ENCODE results near the gene S1PR2.
"Not testable (repeated sequence)": the region's sequence is repeated elsewhere in the genome, so short reads cannot be mapped to it uniquely, and the experiment has no call there.

The S1PR2 gene

DNA sequence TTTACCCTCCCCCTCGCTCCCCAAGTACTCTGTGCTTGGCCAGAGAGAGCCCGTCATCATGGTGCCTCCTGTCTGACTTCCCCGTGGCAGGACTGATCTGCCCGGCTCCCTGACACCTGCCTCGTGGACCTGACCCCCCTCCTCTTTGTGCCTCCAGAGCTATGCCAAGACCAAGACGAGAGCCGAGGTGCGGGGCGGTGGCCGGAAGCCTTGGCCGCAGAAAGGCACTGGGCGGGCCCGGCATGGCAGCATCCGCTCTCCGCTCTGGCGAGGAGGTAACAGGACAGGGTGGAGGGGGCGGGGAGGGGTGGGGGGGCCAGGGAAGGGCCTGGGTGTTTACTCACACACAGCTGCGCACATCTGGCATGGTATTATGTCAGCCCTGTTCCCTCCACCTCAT is 25.4 kb upstream of the S1PR2 start:
- DNase-seq (ENCODE audit: low read depth, low spot score) = no peak
- H3K4me3 ChIP-seq (ENCODE audit: low read length) = no peak overlapping the region

DNA sequence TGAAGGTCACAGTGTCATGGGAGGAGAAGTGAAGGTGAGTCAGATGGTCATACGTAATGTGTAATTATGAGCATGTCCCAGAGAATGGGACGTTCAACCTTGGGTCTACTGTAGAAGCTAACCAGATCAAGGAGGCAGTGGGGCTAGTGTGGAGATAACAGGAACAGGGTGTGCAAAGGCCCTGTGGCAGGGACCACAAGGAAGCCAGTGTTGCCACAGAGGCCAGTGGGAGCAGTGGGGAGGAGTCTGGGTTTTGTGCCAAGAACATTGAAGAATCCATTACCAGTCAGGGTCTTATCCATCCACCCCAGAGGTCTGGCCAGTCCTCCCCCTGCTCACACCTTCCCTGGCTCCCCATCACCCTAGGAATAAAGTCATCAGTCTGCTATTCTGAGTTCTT is 24.2 kb upstream of the S1PR2 start:
- DNase-seq (ENCODE audit: low read depth, low spot score) = no peak
- no peak overlapping the region for H3K4me3 ChIP-seq (ENCODE audit: low read length)

DNA sequence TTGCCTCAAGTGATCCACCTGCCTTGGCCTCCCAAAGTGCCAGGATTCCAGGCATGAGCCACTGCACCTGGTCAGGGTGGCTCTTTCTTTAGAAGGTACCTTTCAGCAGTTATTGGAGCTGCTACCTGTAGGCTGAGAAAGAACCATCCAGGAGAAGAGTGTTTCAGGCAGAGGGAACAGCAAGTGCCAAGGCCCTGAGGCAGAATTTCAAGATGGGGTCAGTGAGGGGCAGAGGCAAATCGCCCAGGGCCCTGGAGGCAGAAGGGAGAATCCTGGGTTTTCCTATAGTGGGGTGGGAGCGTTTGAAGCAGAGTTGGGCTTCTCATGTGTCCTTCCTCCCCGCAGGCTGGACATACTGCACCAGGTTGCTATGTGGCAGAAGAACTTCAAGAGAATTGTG is 23.1 kb upstream of the S1PR2 start:
- no peak for DNase-seq (ENCODE audit: low read depth, low spot score)

DNA sequence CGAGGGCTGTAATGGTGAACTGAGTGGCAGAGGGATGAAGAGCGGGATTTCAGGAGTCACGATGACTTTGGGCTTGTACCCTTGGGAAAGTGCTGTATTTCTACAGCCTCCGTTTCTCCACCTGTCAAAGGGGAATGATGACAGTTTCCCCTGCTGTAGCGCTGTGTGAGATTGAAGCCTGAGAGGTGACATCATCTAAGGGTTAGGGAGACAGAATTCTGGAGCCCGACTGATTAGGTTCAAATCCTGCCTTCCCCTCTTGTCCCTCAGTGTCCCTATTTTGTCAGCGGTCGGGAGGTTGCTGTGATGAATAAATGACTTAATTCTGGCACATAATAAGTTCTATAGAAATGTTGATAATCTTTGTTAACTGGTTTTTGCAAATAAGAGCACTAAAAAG is 21.6 kb upstream of the S1PR2 start:
- H3K4me3 ChIP-seq (ENCODE audit: low read length) = peak overlapping the region; percentile 94
- no peak for DNase-seq (ENCODE audit: low read depth, low spot score)

More for the DNA sequence above, 23.1 kb upstream of the S1PR2 start:
- no peak overlapping the region for H3K4me3 ChIP-seq (ENCODE audit: low read length)

DNA sequence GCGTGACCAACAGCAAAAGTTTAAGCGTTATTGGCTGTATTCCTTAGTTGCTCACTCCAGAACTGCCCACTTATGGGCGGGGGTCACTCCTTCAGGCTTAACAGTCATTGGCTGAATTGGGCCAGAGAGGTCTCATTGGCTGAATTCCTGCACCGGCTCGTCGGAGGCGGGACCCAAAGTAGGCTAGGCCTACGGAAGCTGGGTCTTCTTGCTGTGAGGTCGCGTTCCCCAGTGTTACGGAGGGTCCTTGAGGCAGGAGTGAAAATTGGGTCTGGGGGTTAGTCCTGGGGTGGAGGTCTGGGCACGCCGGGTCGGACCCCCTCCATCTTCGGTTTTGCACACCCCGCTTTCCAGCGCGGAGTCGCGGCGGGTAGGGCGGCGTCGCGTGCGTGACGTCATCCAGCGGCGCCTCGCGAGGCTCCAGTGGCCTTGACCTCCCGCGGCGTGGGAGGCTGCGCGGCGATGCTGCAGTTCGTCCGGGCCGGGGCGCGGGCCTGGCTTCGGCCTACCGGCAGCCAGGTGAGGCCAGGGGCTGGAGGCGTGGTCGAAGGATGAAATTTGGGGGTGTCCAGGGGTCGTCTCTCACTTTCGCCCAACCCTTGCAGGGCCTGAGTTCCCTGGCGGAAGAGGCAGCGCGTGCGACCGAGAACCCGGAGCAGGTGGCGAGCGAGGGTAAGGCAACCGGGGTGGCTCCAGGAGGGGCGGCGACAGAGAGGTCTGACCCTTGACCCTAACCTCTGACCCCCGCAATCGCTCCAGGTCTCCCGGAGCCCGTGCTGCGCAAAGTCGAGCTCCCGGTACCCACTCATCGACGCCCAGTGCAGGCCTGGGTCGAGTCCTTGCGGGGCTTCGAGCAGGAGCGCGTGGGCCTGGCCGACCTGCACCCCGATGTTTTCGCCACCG is 20.9 kb upstream of the S1PR2 start, which contains the start of gene MRPL4:
TSS of gene MRPL4 (plus strand) at position 423 of the 903 bp plus-strand sequence. CDS start at position 463, 40 bp downstream.
- peak; percentile 99 for DNase-seq (ENCODE audit: low read depth, low spot score)
- peak within 1 kb of the TSS; percentile 94 for H3K4me3 ChIP-seq (ENCODE audit: low read length)

DNA sequence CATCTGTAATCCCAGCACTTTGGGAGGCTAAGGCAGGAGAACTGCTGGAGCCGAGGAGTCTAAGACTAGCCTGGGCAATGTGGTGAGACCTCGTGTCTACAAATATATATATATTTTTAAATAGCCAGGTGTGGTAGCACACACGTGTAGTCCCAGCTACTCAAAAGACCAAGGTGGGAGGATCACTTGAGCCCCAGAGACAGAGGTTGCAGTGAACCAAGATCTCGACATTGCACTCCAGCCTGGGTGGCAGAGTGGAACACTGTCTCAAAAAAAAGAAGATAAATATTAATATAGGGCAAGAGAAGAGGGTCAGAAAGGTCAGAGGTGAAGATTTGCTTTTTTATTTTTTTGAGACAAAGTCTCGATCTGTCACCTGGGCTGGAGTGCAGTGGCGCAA is 15.4 kb upstream of the S1PR2 start:
- no peak overlapping the region for H3K4me3 ChIP-seq (ENCODE audit: low read length)
- DNase-seq (ENCODE audit: low read depth, low spot score) = no peak

DNA sequence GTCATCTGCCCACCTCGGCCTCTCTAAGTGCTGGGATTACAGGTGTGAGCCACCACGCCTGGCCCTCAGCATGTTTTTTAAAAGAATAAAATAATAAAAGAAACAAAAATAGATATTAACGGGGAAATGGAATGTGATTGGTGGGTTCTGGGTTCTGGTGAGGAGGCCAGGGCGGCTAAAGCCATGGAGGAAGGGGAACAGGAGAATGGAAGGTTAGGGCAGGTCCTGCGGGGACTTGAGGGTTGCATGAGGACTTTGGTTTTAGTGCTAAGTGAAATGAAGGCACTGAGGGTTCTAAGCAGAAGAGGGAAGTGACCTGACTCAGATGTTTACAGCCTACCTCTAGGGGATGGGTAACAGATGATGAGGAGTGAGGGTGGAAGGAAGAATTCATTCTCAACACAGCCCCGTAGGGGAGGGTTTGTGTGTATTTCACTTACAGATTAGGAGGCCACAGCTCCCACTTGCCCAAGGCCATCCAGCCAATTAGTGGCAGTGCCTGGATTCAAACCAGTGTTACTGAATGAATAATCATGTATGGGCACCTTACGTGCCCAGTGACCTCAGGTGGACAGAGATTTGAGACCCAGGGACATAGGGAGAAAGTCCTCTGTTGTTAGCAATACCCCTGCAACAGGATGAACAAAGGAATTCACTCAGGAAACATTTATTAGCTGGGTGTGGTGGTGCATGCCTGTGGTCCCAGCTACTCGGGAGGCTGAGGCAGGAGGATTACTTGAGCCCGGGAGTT is 14.2 kb upstream of the S1PR2 start:
- no peak for DNase-seq (ENCODE audit: low read depth, low spot score)
- H3K4me3 ChIP-seq (ENCODE audit: low read length) = no peak overlapping the region

DNA sequence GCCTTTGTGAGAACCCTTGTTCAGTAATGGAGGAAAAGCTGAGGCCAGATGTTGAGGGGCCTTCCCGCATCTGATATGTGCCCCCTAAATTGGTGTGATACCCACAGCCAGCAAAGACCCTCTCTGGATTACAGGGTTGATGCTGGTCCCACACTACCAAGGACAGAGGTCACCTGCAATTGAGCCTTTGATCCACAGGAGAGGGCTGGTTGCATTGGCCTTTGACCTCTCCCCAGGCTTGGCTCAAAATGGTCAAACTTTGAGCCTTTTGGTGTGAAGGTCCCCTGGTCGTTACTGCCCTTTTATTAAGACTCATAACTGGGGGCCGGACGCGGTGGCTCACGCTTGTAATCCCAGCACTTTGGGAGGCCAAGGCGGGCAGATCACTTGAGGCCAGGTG is 12.5 kb upstream of the S1PR2 start:
- H3K4me3 ChIP-seq (ENCODE audit: low read length) = no peak overlapping the region
- DNase-seq (ENCODE audit: low read depth, low spot score) = no peak

DNA sequence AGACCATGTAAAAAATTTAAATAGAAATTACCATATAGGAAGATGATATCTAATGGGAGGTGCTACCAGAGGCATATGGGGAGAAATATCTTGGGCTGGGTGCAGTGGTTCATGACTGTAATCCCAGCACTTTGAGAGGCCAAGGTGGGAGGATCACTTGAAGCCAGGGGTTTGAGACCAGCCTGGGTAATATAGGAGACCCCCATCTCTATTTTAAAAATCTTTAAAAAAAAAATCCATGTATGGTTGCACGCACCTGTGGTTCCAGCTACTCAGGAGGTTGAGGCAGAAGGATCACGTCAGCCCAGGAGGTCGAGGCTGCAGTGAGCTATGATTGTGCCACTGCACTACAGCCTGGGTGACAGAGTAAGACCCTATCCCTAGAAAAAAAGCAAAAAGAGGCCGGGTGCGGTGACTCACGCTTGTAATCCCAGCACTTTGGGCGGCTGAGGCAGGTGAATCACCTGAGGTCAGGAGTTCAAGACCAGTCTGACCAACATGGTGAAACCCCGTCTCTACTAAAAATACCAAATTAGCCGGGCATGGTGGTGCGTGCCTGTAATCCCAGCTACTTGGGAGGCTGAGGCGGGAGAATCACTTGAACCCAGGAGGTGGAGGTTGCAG is 10.8 kb upstream of the S1PR2 start:
- DNase-seq (ENCODE audit: low read depth, low spot score); H3K4me3 ChIP-seq (ENCODE audit: low read length): not testable (repeated sequence)

DNA sequence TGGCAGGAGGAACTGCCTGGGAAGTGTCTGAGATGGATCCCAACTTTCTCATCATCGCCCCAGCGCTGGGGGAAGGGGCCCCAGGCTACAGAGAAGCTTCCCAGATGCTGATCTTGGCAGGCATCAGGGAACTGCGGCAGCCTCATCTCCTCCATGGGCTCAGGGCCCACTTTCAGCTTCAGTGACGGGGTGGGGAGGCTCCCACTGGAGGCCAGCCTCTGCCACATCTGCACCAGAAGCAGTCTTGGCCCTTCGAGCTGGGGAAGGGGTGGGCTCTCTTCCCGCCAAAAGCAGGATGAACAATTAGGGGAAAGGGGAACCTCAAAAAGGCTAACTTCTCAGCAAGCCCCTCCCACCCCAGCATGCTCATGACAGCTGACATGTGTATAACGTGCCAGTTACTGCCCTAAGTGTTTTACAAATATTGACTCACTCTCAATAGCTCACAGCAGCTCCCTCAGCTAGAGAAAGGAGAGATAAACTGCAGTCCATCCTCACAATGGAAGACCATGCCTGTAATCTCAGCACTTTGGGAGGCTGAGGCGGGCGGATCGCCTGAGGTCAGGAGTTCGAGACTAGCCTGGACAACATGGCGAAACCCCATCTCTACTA is 7.1 kb upstream of the S1PR2 start:
- H3K4me3 ChIP-seq (ENCODE audit: low read length) = no peak overlapping the region
- DNase-seq (ENCODE audit: low read depth, low spot score) = no peak

DNA sequence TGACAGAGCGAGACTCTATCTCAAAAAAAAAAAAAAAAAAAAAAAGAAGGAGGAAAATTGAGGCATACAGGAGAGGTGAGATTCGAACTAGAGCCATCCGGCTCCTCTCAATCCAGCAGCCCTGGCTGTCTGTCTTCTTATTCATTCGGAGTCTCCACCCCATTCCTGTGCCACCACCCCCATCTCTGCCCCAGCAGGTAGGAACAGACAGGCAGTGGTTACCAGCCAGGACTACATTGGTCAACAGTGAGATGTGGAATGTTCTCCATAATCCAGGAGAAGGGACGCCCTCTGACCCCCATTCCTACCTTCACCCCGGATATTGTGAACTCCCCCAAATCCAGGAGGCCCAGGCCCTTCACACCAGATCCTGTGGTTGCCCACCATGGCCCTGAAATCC is 6.6 kb upstream of the S1PR2 start:
- DNase-seq (ENCODE audit: low read depth, low spot score) = no peak
- H3K4me3 ChIP-seq (ENCODE audit: low read length) = no peak overlapping the region

DNA sequence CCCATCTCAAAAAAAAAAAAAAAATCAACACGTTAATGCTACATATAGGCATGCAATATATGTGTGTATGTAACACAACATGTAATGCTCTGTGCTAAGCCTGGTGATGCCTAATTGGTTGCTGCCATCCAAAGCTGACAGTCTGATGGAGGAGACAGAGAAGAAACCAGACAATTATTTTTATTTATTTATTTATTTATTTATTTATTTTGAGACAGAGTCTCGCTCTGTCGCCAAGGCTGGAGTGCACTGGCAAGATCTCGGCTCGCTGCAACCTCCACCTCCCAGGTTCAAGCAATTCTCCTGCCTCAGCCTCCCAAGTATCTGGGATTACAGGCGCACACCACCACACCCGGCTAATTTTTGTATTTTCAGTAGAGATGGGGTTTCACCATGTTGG is 4.3 kb upstream of the S1PR2 start:
- not testable (repeated sequence) for H3K4me3 ChIP-seq (ENCODE audit: low read length); DNase-seq (ENCODE audit: low read depth, low spot score)

DNA sequence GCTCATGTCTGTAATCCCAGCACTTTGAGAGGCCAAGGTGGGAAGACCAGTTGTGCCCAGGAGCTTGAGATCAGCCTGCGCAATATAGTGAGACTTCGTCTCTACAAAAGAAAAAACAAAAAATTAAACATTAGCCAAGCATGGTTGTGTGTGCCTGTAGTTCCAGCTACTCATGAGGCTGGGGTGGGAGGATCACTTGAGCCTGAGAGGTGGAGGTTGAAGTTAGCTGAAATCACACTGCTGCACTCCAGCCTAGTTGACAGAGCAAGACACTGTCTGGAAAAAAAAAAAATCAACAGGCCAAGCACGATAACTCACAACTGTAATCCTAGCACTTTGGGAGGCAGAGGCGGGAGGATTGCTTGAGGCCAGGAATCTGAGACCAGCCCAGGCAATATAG is 3.9 kb upstream of the S1PR2 start:
- H3K4me3 ChIP-seq (ENCODE audit: low read length) = no peak overlapping the region
- DNase-seq (ENCODE audit: low read depth, low spot score) = no peak

DNA sequence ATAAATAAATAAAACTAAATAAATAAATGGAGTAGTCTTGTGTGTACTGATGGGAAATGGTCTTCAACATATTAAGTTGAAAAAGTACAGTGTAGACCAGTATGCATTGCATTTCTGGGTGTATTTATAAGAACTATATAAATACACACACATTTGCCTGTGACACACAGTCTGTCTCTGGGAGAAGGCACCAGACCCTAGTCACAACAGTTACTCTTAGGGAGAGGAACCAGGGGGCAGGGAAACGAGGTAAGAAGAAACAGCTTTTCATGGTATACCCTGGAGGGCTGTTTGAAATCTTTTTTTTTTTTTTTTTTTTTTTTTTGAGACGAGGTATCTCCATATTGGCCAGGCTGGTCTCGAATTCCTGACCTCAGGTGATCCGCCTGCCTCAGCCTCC is 2.8 kb upstream of the S1PR2 start:
- no peak overlapping the region for H3K4me3 ChIP-seq (ENCODE audit: low read length)
- no peak for DNase-seq (ENCODE audit: low read depth, low spot score)

DNA sequence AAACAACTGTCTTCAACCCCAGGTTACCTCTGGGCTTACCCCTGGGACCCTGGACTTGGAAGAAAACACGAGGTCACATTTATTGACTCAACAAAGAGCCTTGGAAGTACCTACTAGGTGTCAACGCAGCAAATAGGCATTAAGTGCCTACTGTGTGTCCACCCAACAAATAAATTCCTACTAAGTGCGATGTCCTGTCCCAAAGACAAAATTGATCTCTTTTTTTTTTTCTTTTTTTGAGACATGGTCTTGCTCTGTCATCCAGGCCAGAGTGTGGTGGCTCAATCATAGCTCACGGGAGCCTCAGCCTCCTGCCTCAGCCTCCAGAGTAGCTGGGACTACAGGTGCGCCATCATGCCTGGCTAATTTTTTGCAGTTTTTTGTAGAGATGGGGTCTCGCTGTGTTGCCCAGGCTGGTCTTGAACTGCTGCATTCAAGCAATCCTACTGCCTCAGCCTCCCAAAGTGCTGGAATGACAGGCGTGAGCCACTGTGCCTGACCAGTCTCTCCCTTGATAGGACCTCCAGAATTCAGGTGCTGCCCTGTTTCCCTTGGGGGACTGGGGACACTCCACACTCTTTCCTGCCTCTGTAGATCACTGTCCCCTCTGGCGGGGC is 589 bp upstream of the S1PR2 start:
- no peak for DNase-seq (ENCODE audit: low read depth, low spot score)
- peak overlapping the region; percentile 71 for H3K4me3 ChIP-seq (ENCODE audit: low read length)

DNA sequence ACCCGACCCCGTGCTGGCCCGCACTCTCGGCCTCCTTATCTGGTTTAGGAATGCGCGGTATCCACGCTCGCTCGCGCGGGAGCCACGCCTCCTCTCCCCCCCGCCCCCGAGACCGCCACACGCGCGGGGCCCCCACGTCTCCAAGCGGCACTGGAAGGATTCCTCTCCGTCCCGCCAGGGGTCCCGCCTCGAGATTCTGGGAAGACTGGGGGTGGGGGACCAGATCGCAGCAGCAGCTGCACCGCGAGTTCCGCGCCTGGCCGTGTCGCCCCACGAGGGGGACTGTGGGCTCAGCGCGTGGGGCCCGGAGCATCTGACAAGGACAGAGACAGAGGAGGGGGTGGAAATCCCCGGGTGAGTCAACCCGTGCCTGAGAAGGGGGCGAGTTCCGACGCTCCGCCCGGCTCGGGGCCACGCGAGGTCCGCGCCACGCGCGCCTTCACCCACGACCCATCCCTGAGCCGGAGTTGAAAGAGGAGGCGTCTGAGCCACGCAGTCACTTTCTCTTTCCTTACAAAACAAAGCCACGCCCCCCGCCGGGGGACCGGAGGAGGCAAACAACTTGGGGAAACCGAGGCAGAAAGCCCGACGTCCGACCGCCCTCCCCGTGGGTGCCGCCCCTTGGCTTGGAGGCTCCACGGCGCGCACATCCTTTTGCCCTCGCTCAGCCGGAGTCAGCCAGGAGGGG is 814 bp downstream of the S1PR2 start:
- DNase-seq (ENCODE audit: low read depth, low spot score) = no peak
- peak overlapping the region; percentile 71 for H3K4me3 ChIP-seq (ENCODE audit: low read length)

DNA sequence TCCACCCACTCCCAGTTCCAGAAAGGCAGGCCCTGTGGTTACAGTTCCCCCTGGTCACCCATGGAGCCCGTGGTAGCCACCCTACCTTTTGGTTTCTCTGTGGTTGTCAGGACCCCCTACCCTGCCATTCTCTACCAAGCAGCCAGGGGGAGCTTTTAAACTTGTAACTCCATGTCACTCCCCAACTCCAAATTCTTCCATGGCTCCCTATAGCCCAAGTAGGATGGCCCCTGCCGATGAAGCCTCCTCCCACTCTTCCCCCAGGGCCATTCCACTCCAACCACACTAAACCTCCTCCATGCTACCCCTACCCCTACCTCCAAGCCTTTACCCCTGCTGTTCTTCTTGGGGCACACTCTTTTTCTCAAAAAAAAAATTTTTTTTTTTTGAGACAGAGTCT is 2.2 kb downstream of the S1PR2 start:
- DNase-seq (ENCODE audit: low read depth, low spot score) = peak; percentile 27
- no peak overlapping the region for H3K4me3 ChIP-seq (ENCODE audit: low read length)

DNA sequence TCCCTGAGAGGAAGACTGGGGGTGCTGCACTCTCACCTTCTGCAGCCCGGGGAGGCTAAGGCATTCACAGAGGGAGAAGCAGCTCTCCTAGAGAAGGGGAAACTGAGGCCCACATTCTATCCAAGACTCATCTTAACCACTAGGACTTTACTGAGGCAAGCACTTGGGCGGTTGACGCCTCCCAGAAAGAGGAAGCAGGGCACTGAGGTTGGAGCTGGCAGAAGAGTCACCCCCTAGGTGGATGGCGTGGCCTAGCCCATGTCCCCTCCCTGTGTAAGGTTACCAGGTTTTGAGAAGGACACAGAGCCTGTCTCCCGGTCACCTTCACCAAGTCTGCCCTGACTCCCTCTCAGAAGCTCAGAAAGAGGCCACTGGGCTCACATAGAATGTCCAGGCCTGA is 2.7 kb downstream of the S1PR2 start:
- DNase-seq (ENCODE audit: low read depth, low spot score) = no peak
- no peak overlapping the region for H3K4me3 ChIP-seq (ENCODE audit: low read length)
